Neural cell (in vitro differentiated cells): ENCODE results near the gene CHRNA7.
"Not testable (repeated sequence)": the region's sequence is repeated elsewhere in the genome, so short reads cannot be mapped to it uniquely, and the experiment has no call there.

Experiments
- EP300 ChIP-seq: fragments of 450-650 bp; conservative IDR thresholded peaks from 2 replicates; pipeline ENCODE4 v1.6.1; 2014; ENCODE audit warnings: antibody characterized with exemption, mild to moderate bottlenecking, moderate library complexity; ENCODE audit not compliant: poor library complexity, severe bottlenecking
- EZH2 ChIP-seq: fragments of 200-600, 300-800 bp; shearing (Covaris generic), sonication (generic); IDR thresholded peaks from 2 replicates; pipeline ENCODE4 v1.6.1; 2014; ENCODE audit warnings: antibody characterized with exemption, low read length, borderline replicate concordance, mild to moderate bottlenecking; ENCODE audit not compliant: insufficient read depth, poor library complexity, severe bottlenecking
- MXI1 ChIP-seq: fragments of 450-650 bp; conservative IDR thresholded peaks from 2 replicates; pipeline ENCODE4 v1.6.1; 2014; ENCODE audit warnings: antibody characterized with exemption, mild to moderate bottlenecking; ENCODE audit not compliant: poor library complexity, severe bottlenecking
- POLR2AphosphoS5 ChIP-seq: IDR thresholded peaks from 2 replicates; pipeline ENCODE4 v1.6.1; 2012
- TAF1 ChIP-seq: IDR thresholded peaks from 2 replicates; pipeline ENCODE4 v1.6.1; 2012; ENCODE audit warnings: low read depth
- TF ChIP-seq, protein P1 (sequence below): fragments of 450-650 bp; IDR thresholded peaks from 2 replicates; pipeline ENCODE4 v1.5.1; 2014; ENCODE audit warnings: antibody characterized with exemption, mild to moderate bottlenecking, moderate library complexity; ENCODE audit not compliant: poor library complexity, severe bottlenecking

DNA sequence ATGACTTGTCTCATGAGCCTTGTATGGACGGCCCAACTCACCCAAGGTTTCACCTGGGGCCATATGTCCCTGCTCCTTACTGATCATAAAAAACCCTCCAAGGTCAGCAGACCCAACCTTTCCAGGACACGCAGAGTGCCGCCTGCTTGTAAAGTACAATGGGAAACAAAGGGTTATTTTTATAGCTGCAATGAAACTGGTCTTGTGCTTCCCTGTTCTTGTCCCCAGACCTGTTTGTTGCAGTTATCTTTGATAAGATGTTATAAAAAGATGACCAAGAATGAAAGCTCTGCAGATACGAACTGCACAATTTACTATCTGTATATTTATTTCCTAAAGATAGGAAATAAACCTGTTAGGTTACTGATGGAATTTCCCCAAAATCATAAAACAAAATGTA lies 136.0 kb downstream of the CHRNA7 start:
- TF ChIP-seq, protein P1, sequence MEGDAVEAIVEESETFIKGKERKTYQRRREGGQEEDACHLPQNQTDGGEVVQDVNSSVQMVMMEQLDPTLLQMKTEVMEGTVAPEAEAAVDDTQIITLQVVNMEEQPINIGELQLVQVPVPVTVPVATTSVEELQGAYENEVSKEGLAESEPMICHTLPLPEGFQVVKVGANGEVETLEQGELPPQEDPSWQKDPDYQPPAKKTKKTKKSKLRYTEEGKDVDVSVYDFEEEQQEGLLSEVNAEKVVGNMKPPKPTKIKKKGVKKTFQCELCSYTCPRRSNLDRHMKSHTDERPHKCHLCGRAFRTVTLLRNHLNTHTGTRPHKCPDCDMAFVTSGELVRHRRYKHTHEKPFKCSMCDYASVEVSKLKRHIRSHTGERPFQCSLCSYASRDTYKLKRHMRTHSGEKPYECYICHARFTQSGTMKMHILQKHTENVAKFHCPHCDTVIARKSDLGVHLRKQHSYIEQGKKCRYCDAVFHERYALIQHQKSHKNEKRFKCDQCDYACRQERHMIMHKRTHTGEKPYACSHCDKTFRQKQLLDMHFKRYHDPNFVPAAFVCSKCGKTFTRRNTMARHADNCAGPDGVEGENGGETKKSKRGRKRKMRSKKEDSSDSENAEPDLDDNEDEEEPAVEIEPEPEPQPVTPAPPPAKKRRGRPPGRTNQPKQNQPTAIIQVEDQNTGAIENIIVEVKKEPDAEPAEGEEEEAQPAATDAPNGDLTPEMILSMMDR = not testable (repeated sequence)
- TF ChIP-seq POLR2AphosphoS5, EP300, EZH2, MXI1, TAF1: not testable (repeated sequence)
